Measurements from ENCODE around the gene SOCS2.

- TF ChIP-seq POLR2A (IDR thresholded peaks at IDR 0.05) (no peak), EP300 (IDR thresholded peaks at IDR 0.05) (no peak)
- TF ChIP-seq, protein P1, sequence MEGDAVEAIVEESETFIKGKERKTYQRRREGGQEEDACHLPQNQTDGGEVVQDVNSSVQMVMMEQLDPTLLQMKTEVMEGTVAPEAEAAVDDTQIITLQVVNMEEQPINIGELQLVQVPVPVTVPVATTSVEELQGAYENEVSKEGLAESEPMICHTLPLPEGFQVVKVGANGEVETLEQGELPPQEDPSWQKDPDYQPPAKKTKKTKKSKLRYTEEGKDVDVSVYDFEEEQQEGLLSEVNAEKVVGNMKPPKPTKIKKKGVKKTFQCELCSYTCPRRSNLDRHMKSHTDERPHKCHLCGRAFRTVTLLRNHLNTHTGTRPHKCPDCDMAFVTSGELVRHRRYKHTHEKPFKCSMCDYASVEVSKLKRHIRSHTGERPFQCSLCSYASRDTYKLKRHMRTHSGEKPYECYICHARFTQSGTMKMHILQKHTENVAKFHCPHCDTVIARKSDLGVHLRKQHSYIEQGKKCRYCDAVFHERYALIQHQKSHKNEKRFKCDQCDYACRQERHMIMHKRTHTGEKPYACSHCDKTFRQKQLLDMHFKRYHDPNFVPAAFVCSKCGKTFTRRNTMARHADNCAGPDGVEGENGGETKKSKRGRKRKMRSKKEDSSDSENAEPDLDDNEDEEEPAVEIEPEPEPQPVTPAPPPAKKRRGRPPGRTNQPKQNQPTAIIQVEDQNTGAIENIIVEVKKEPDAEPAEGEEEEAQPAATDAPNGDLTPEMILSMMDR (IDR thresholded peaks at IDR 0.05) = no peak
These were observed 34.7 kb upstream of the SOCS2 start for GRCh38 chr12:93537769-93538168.
